ENCODE results near the gene S100A5.

DNA sequence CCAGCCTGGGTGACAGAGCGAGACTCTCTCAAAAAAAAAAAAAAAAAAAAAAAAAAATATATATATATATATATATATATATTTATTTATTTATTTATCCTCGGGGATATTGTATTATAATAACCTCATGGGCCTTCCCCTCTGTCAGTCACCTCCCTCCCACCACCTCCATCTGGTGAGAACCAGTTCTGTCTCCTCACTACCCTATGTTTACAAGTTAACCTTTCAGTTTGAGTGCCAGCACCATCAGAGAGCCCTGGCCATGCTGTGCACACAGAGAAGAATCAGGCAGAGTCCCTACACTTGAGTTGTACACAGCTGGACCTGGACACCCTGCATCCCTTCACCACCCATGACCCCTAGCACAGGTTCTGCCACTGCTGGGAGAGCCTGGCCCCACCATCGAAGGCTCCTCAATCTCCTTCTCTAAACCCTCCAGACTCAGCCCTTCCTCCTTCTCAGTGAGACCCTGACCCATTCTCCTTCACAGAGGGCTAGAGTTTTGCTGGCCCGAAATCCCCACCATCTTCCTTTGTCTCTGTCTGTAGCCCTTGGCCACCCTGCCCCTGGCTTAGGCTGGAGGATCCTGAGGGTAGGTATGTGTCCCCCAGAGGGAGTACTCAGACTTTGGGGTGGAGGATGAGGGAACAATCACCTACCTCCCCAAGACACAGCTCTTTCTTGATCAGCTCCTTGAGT, 1.2 kb downstream of the S100A5 start:
- TF ChIP-seq, protein P1, sequence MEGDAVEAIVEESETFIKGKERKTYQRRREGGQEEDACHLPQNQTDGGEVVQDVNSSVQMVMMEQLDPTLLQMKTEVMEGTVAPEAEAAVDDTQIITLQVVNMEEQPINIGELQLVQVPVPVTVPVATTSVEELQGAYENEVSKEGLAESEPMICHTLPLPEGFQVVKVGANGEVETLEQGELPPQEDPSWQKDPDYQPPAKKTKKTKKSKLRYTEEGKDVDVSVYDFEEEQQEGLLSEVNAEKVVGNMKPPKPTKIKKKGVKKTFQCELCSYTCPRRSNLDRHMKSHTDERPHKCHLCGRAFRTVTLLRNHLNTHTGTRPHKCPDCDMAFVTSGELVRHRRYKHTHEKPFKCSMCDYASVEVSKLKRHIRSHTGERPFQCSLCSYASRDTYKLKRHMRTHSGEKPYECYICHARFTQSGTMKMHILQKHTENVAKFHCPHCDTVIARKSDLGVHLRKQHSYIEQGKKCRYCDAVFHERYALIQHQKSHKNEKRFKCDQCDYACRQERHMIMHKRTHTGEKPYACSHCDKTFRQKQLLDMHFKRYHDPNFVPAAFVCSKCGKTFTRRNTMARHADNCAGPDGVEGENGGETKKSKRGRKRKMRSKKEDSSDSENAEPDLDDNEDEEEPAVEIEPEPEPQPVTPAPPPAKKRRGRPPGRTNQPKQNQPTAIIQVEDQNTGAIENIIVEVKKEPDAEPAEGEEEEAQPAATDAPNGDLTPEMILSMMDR (IDR thresholded peaks at IDR 0.05) = no peak
- no peak for TF ChIP-seq POLR2A (IDR thresholded peaks at IDR 0.05; ENCODE audit: low read depth)
- TF ChIP-seq POLR2AphosphoS5 (IDR thresholded peaks at IDR 0.05) = no peak
